Spleen (tissue), 7 donors: ENCODE data around the gene RCN2.

Source experiments
- CTCF ChIP-seq, 11 experiments: fragments of 200-600 bp in 7 of 11; fragments of 450-650 bp in 4 of 11; sonication (generic) in 4 of 11; IDR thresholded peaks in 8 of 11; conservative IDR thresholded peaks in 3 of 11; 1 replicate in 7 of 11; 2 replicates in 4 of 11; pipeline versions ENCODE4 v1.4.0 to v1.8.0; 2016 to 2021; ENCODE audit warnings: antibody characterized with exemption in 11 of 11, inconsistent platforms in 4 of 11, mild to moderate bottlenecking in 1 of 11
- POLR2A ChIP-seq, 3 donors: fragments of 450-650 bp; IDR thresholded peaks; one replicate each; pipeline ENCODE4 v1.5.1; 2017; ENCODE audit warnings: antibody characterized with exemption in 3 of 3, mild to moderate bottlenecking in 1 of 3
- POLR2AphosphoS5 ChIP-seq, 3 donors: sonication (generic); formaldehyde crosslinking; IDR thresholded peaks; one replicate each; pipeline ENCODE4 v1.5.1; 2017; ENCODE audit warnings: antibody characterized with exemption in 3 of 3
- donor health status: DM: no; HTN: no; CAD: no; lungs with moderate emphysema.
- donor health status: DM: no; HTN: no; CAD: no.
- donor health status: DM: no; HTN: no; CAD: no.

- TF ChIP-seq CTCF (IDR thresholded peaks at IDR 0.05 in 8 of 11, conservative IDR thresholded peaks at IDR 0.05 in 3 of 11) (no peak), POLR2AphosphoS5 (IDR thresholded peaks at IDR 0.05) (no peak), POLR2A (IDR thresholded peaks at IDR 0.05) (no peak)
These were observed 10.1 kb downstream of the RCN2 start for GRCh38 chr15:76941636-76942035.
